Measurements from ENCODE around the gene PNRC1.

Gene PNRC1

GRCh38 chr6:89132057-89132456 is 51.5 kb downstream of the PNRC1 start:
- Histone ChIP-seq H3K27me3 (ENCODE audit: insufficient read depth, low read length) (no peaks in the 10 kb centered on the region; the same call in 1 of the 2 replicates), H3K36me3 (ENCODE audit: insufficient read depth, low read length) (no peaks in the 10 kb centered on the region), H3K4me1 (ENCODE audit: control insufficient read depth, insufficient read depth, low read length, unreplicated experiment) (no peaks in the 10 kb centered on the region), H3K79me2 (ENCODE audit: control insufficient read depth, insufficient read depth, low read length, unreplicated experiment) (no peaks in the 10 kb centered on the region), H2AFZ (ENCODE audit: low read length, unreplicated experiment) (no peak overlapping the region), H3K27ac (ENCODE audit: low read depth, low read length) (no peak overlapping the region), H3K4me3 (ENCODE audit: low read depth, low read length) (no peak overlapping the region)

GRCh38 chr6:89133981-89134380 is 53.4 kb downstream of the PNRC1 start:
- no peaks in the 10 kb centered on the region for H3K79me2 ChIP-seq (ENCODE audit: control insufficient read depth, insufficient read depth, low read length, unreplicated experiment)
- H3K36me3 ChIP-seq (ENCODE audit: insufficient read depth, low read length) = no peaks in the 10 kb centered on the region
- H3K27ac ChIP-seq (ENCODE audit: low read depth, low read length) = no peak overlapping the region
- H2AFZ ChIP-seq (ENCODE audit: low read length, unreplicated experiment) = no peak overlapping the region
- H3K4me1 ChIP-seq (ENCODE audit: control insufficient read depth, insufficient read depth, low read length, unreplicated experiment) = peaks cover under 1% of the 10 kb centered on the region
- H3K4me3 ChIP-seq (ENCODE audit: low read depth, low read length) = no peak overlapping the region
- H3K27me3 ChIP-seq (ENCODE audit: insufficient read depth, low read length) = no peaks in the 10 kb centered on the region; the same call in 1 of the 2 replicates

- no peaks in the 10 kb centered on the region for H3K36me3 ChIP-seq (ENCODE audit: insufficient read depth, low read length)
- H2AFZ ChIP-seq (ENCODE audit: low read length, unreplicated experiment) = no peak overlapping the region
- peaks cover 8% of the 10 kb centered on the region for H3K4me1 ChIP-seq (ENCODE audit: control insufficient read depth, insufficient read depth, low read length, unreplicated experiment)
- H3K79me2 ChIP-seq (ENCODE audit: control insufficient read depth, insufficient read depth, low read length, unreplicated experiment) = no peaks in the 10 kb centered on the region
- H3K27ac ChIP-seq (ENCODE audit: low read depth, low read length) = no peak overlapping the region
- no peak overlapping the region for H3K4me3 ChIP-seq (ENCODE audit: low read depth, low read length)
- no peaks in the 10 kb centered on the region; the same call in 1 of the 2 replicates for H3K27me3 ChIP-seq (ENCODE audit: insufficient read depth, low read length)
Measured at GRCh38 chr6:89134723-89135122, 54.2 kb downstream of the PNRC1 start.
